Colonic mucosa (tissue), 4 donors: ENCODE results near the gene CFAP20. TPM values are rescaled to one million over a fixed set of nuclear protein-coding genes. Genes with fewer than 3 reads are reported as not detected.

Experiments
- DNase-seq: peaks from one replicate; pipeline ENCODE4 v3.0.0-alpha.2; 2020
- H3K27ac ChIP-seq: fragments of 200-600 bp; one replicate; pipeline ENCODE4 v1.8.0; 2021
- H3K27me3 ChIP-seq: fragments of 200-600 bp; one replicate; pipeline ENCODE4 v1.8.0; 2021
- H3K36me3 ChIP-seq: fragments of 200-600 bp; one replicate; pipeline ENCODE4 v1.8.0; 2021
- H3K4me1 ChIP-seq: fragments of 200-600 bp; one replicate; pipeline ENCODE4 v1.8.0; 2021; ENCODE audit warnings: mild to moderate bottlenecking
- H3K4me3 ChIP-seq: fragments of 200-600 bp; one replicate; pipeline ENCODE4 v1.8.0; 2021
- H3K9ac ChIP-seq, 2 donors: one replicate each; pipeline ENCODE4 v1.7.0; 2013; ENCODE audit warnings: control low read depth in 2 of 2, low read depth in 2 of 2, low read length in 2 of 2
- H3K9me3 ChIP-seq: fragments of 200-600 bp; one replicate; pipeline ENCODE4 v1.8.0; 2021
- intact Hi-C: fragments of 100-400 bp; cut with DNase I; formaldehyde crosslinking; loops from one replicate; pipeline ENCODE4 v1.14.1; 2022
- total RNA-seq, 2 donors: library from RNA; stranded (reverse); fragmentation: NEBNext Ultra II Directional in 1 of 2; extraction: Animal tissue kit (Norgen Biotek cat#: 25700) in 1 of 2; gene quantifications; one replicate each; pipeline ENCODE4 v1.2.1, GENCODE V29; 2021
- TF ChIP-seq, protein P1 (sequence below): fragments of 200-600 bp; IDR thresholded peaks from one replicate; pipeline ENCODE4 v1.8.0; 2022; ENCODE audit warnings: antibody characterized with exemption, mild to moderate bottlenecking
- donor health status: healthy.
- donor health status: DM: no; HTN: no; CAD: no.
- donor health status: DM: no; HTN: no; CAD: no.

The CFAP20 gene
- total RNA-seq, 2 donors from 2014 or later = 26.7 to 32.1 TPM

GRCh38 chr16:58152246-58152868, 23.2 kb upstream of the CFAP20 start:
- DNase-seq = no peak
- Histone ChIP-seq H3K9ac (no peak overlapping the region), H3K9me3 (no peaks in the 10 kb centered on the region), H3K27me3 (no peaks in the 10 kb centered on the region), H3K36me3 (no peaks in the 10 kb centered on the region), H3K4me3 (no peak overlapping the region), H3K4me1 (no peaks in the 10 kb centered on the region), H3K27ac (no peak overlapping the region)
- intact Hi-C loops = no loop called here
- TF ChIP-seq, protein P1, sequence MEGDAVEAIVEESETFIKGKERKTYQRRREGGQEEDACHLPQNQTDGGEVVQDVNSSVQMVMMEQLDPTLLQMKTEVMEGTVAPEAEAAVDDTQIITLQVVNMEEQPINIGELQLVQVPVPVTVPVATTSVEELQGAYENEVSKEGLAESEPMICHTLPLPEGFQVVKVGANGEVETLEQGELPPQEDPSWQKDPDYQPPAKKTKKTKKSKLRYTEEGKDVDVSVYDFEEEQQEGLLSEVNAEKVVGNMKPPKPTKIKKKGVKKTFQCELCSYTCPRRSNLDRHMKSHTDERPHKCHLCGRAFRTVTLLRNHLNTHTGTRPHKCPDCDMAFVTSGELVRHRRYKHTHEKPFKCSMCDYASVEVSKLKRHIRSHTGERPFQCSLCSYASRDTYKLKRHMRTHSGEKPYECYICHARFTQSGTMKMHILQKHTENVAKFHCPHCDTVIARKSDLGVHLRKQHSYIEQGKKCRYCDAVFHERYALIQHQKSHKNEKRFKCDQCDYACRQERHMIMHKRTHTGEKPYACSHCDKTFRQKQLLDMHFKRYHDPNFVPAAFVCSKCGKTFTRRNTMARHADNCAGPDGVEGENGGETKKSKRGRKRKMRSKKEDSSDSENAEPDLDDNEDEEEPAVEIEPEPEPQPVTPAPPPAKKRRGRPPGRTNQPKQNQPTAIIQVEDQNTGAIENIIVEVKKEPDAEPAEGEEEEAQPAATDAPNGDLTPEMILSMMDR = no peak

GRCh38 chr16:58148526-58148925, 19.3 kb upstream of the CFAP20 start:
- intact Hi-C loops = no loop called here
- H3K9me3 ChIP-seq = no peaks in the 10 kb centered on the region

DNA sequence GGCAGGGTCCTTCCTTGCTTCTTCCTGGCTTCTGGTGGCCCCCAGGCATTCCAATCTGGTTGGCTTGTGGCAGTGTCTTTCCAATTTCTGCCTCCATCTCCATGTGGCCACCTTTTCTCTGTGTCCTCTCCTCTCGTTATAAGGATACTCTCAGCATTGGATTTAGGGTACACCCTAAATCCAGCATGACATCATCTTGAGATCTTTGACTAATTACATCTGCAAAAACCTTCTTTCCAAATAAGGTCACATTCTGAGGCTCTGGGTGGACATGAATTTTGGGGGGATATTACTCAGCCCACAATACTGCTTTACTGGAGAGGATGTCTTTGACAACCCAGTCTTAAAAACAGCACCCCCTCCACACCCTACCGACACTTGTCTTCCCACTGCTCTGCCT, 18.9 kb upstream of the CFAP20 start:
- Histone ChIP-seq H3K9ac (no peak overlapping the region), H3K36me3 (no peaks in the 10 kb centered on the region), H3K27me3 (no peaks in the 10 kb centered on the region), H3K4me1 (no peaks in the 10 kb centered on the region), H3K27ac (no peak overlapping the region), H3K9me3 (no peaks in the 10 kb centered on the region), H3K4me3 (no peak overlapping the region)
- intact Hi-C loops = no loop called here
- TF ChIP-seq, protein P1 = no peak
- no peak for DNase-seq

More at GRCh38 chr16:58148526-58148925, 19.3 kb upstream of the CFAP20 start:
- Histone ChIP-seq H3K9ac (no peak overlapping the region), H3K27ac (no peak overlapping the region), H3K36me3 (no peaks in the 10 kb centered on the region), H3K4me1 (no peaks in the 10 kb centered on the region), H3K27me3 (no peaks in the 10 kb centered on the region), H3K4me3 (no peak overlapping the region)
- TF ChIP-seq, protein P1 = no peak
- no peak for DNase-seq

GRCh38 chr16:58138852-58139251, 9.7 kb upstream of the CFAP20 start:
- Histone ChIP-seq H3K4me3 (no peak overlapping the region), H3K4me1 (no peaks in the 10 kb centered on the region), H3K27ac (no peak overlapping the region), H3K9me3 (no peaks in the 10 kb centered on the region), H3K36me3 (no peaks in the 10 kb centered on the region), H3K9ac (no peak overlapping the region), H3K27me3 (no peaks in the 10 kb centered on the region)
- DNase-seq = no peak
- intact Hi-C loops = no loop called here
- TF ChIP-seq, protein P1 = no peak

- intact Hi-C loops = no loop called here
- Histone ChIP-seq H3K9me3 (no peaks in the 10 kb centered on the region), H3K27ac (no peak overlapping the region)
These were observed 8.4 kb upstream of the CFAP20 start for GRCh38 chr16:58137581-58137980.

More at GRCh38 chr16:58137581-58137980, 8.4 kb upstream of the CFAP20 start:
- Histone ChIP-seq H3K36me3 (no peaks in the 10 kb centered on the region), H3K4me3 (no peak overlapping the region), H3K4me1 (no peaks in the 10 kb centered on the region), H3K9ac (no peak overlapping the region), H3K27me3 (no peaks in the 10 kb centered on the region)
- TF ChIP-seq, protein P1 = no peak
- DNase-seq = no peak
